ENCODE results near the gene GPC6. TPM values are rescaled to one million over a fixed set of nuclear protein-coding genes. Genes with fewer than 3 reads are reported as not detected.

GPC6 gene
- total RNA-seq, 2 donors from 2014 or later, result not detected

- no peak overlapping the region for H3K4me3 Mint-ChIP-seq
- no peaks in the 10 kb centered on the region for H3K4me1 Mint-ChIP-seq
- H3K9me3 Mint-ChIP-seq, result no peaks in the 10 kb centered on the region
- H3K36me3 Mint-ChIP-seq (ENCODE audit: low read depth), result no peaks in the 10 kb centered on the region
- H3K27ac Mint-ChIP-seq, result no peak overlapping the region
- ATAC-seq (replicated peaks), result no peak
- peaks cover 7% of the 10 kb centered on the region for H3K27me3 Mint-ChIP-seq
Measured at GRCh38 chr13:93549326-93550005, 322.9 kb downstream of the GPC6 start.

- no peak overlapping the region for H3K27ac Mint-ChIP-seq
- no peaks in the 10 kb centered on the region for H3K36me3 Mint-ChIP-seq (ENCODE audit: low read depth)
- no peak overlapping the region for H3K4me3 Mint-ChIP-seq
- no peak for ATAC-seq (replicated peaks)
- H3K9me3 Mint-ChIP-seq, result no peaks in the 10 kb centered on the region
- no peaks in the 10 kb centered on the region for H3K4me1 Mint-ChIP-seq
- peaks cover 7% of the 10 kb centered on the region for H3K27me3 Mint-ChIP-seq
Measured at GRCh38 chr13:93550236-93550635, 323.6 kb downstream of the GPC6 start.

DNA sequence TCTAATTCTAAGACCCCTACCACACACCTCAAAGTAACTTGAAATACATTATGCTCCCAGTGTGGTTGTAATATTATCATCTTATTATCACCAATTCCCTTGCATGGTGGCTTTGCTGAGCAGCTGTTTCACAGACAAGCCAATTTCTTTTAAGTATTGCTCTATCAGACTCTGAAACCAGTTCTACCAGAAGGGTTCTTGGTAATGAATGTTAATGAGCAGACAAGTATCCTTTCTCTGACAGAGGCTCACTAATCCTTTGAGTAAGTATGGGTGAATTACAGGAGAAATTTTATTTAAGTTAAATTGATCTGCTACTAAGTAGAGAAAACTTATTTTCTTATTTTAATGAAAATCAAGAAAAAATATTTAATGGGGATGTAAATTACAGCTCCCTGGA lies 326.0 kb downstream of the GPC6 start:
- H3K36me3 Mint-ChIP-seq (ENCODE audit: low read depth), result no peaks in the 10 kb centered on the region
- H3K9me3 Mint-ChIP-seq, result no peaks in the 10 kb centered on the region
- ATAC-seq (replicated peaks), result no peak

GRCh38 chr13:93554514-93554913 lies 327.9 kb downstream of the GPC6 start:
- Mint-ChIP-seq H3K4me1 (no peaks in the 10 kb centered on the region), H3K36me3 (ENCODE audit: low read depth) (no peaks in the 10 kb centered on the region), H3K4me3 (no peak overlapping the region), H3K27me3 (peaks cover 3% of the 10 kb centered on the region), H3K9me3 (no peaks in the 10 kb centered on the region), H3K27ac (no peak overlapping the region)
- ATAC-seq (replicated peaks), result no peak

More for the DNA sequence above, 326.0 kb downstream of the GPC6 start:
- H3K27ac Mint-ChIP-seq, result no peak overlapping the region
- H3K27me3 Mint-ChIP-seq, result peaks cover 7% of the 10 kb centered on the region
- H3K4me3 Mint-ChIP-seq, result no peak overlapping the region
- no peaks in the 10 kb centered on the region for H3K4me1 Mint-ChIP-seq

DNA sequence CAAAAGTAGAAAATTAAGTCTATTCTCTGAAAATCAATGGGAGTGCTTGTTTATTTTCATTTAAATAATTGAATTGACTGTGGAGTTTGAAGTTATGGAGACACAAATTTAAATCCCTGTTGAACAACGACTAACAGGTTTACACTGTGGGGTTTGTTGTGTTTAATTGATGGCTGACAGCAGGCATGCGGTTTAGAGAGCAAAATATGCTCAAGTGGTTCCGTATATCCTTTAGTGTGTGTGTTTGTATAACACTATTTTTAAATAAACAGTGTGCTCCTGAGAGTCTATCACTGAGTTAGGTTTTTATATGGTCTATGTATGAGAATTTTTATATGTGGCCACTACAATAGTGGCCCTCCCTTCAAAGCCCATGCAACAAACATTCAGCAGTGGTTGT lies 332.0 kb downstream of the GPC6 start:
- H3K9me3 Mint-ChIP-seq, result no peaks in the 10 kb centered on the region
- H3K27me3 Mint-ChIP-seq, result no peaks in the 10 kb centered on the region
- H3K4me1 Mint-ChIP-seq, result no peaks in the 10 kb centered on the region
- H3K27ac Mint-ChIP-seq, result no peak overlapping the region
- H3K4me3 Mint-ChIP-seq, result no peak overlapping the region
- no peak for ATAC-seq (replicated peaks)
- H3K36me3 Mint-ChIP-seq (ENCODE audit: low read depth), result no peaks in the 10 kb centered on the region

GRCh38 chr13:93559718-93560117 lies 333.1 kb downstream of the GPC6 start:
- H3K27ac Mint-ChIP-seq, result no peak overlapping the region
- no peaks in the 10 kb centered on the region for H3K36me3 Mint-ChIP-seq (ENCODE audit: low read depth)
- H3K9me3 Mint-ChIP-seq, result no peaks in the 10 kb centered on the region
- no peaks in the 10 kb centered on the region for H3K4me1 Mint-ChIP-seq
- H3K27me3 Mint-ChIP-seq, result no peaks in the 10 kb centered on the region
- ATAC-seq (replicated peaks), result no peak
- no peak overlapping the region for H3K4me3 Mint-ChIP-seq

DNA sequence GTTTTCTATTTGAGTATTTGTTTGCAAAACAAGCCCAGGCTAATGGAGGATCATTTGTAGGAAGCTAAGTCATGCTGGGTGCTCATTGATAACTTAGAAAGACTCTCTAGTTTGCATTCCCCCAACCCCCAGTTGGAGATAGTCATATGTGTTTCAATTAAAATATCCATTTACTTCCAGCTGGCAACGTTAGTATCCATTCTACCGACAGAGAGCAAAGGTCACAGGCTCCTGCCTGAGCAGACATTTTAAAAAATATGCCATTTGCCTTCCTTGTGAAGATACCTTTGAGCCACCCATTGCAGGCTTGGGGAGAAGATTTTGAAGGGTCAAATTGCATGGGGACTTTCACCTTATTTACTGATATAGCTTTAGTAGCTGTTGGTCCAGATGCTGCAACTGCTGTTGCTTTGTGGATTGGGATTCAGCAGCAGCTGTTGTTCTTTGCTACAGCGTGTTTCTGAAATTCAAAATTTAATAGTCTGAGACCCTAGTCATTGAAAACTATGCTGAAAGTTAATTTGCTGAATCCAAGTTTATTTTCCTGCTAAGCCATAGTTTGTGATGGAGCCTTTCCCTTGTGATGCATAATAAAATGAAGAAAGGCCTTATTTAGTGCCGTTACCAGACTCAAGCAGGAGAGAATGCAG lies 335.1 kb downstream of the GPC6 start:
- H3K27ac Mint-ChIP-seq, result no peak overlapping the region
- H3K4me3 Mint-ChIP-seq, result no peak overlapping the region
- H3K27me3 Mint-ChIP-seq, result no peaks in the 10 kb centered on the region
- no peaks in the 10 kb centered on the region for H3K9me3 Mint-ChIP-seq
- no peaks in the 10 kb centered on the region for H3K36me3 Mint-ChIP-seq (ENCODE audit: low read depth)
- no peak for ATAC-seq (replicated peaks)
- no peaks in the 10 kb centered on the region for H3K4me1 Mint-ChIP-seq

DNA sequence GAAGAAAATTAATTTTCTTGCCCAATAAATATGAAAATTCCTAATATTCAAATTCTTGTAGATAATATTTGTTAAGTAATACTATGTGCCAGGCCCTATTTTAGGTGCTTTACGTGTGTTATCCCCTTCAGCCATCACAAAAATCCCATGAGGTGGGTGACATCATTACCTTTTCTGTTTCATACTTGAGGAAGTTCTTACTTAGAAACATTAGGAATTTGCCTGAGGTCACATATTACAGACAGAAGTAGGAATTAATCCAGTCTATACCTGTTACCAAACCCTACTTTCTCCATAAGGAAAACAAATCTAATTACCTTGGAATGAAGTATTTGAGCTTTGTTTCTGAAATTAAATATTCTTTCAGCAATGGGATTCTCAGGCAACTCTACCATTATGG lies 336.1 kb downstream of the GPC6 start:
- H3K4me1 Mint-ChIP-seq, result no peaks in the 10 kb centered on the region
- H3K36me3 Mint-ChIP-seq (ENCODE audit: low read depth), result no peaks in the 10 kb centered on the region
- no peaks in the 10 kb centered on the region for H3K9me3 Mint-ChIP-seq
- H3K27ac Mint-ChIP-seq, result no peak overlapping the region
- H3K4me3 Mint-ChIP-seq, result no peak overlapping the region
- no peaks in the 10 kb centered on the region for H3K27me3 Mint-ChIP-seq
- no peak for ATAC-seq (replicated peaks)

DNA sequence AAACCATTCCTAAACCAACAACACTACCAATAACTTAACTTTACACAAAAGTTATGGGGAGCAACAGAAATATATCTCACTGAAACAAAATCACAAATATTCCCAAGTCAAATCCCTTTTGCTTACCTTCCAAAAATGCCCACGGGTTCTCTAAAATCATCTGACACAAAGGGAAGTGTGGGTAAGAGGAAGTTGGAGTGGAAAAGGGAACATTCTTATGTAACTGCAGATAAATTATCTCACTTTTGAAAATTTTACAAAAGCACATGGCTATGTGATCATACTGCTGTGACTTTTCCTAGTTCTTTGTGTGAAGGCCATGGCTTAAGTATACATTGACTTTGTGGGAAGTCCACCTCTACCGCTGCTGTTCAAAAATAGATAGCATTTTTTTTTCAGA lies 350.5 kb downstream of the GPC6 start:
- Mint-ChIP-seq H3K9me3 (no peaks in the 10 kb centered on the region), H3K27me3 (peaks cover 5% of the 10 kb centered on the region), H3K36me3 (ENCODE audit: low read depth) (no peaks in the 10 kb centered on the region), H3K4me3 (no peak overlapping the region), H3K27ac (no peak overlapping the region), H3K4me1 (no peaks in the 10 kb centered on the region)
- no peak for ATAC-seq (replicated peaks)

- ATAC-seq (replicated peaks), result no peak
- Mint-ChIP-seq H3K27ac (no peak overlapping the region), H3K36me3 (ENCODE audit: low read depth) (no peaks in the 10 kb centered on the region), H3K9me3 (no peaks in the 10 kb centered on the region), H3K4me3 (no peak overlapping the region), H3K27me3 (no peaks in the 10 kb centered on the region), H3K4me1 (no peaks in the 10 kb centered on the region)
Measured at GRCh38 chr13:93589788-93590187, 363.2 kb downstream of the GPC6 start.

- no peak for ATAC-seq (replicated peaks)
- Mint-ChIP-seq H3K27ac (no peak overlapping the region), H3K4me1 (no peaks in the 10 kb centered on the region), H3K36me3 (ENCODE audit: low read depth) (no peaks in the 10 kb centered on the region), H3K9me3 (no peaks in the 10 kb centered on the region), H3K27me3 (no peaks in the 10 kb centered on the region), H3K4me3 (no peak overlapping the region)
Measured at GRCh38 chr13:93603043-93603442, 376.4 kb downstream of the GPC6 start.

- ATAC-seq (replicated peaks), result no peak
- Mint-ChIP-seq H3K9me3 (no peaks in the 10 kb centered on the region), H3K27ac (no peak overlapping the region), H3K27me3 (no peaks in the 10 kb centered on the region), H3K4me1 (no peaks in the 10 kb centered on the region), H3K4me3 (no peak overlapping the region), H3K36me3 (ENCODE audit: low read depth) (no peaks in the 10 kb centered on the region)
Measured at GRCh38 chr13:93614776-93615175, 388.2 kb downstream of the GPC6 start.

DNA sequence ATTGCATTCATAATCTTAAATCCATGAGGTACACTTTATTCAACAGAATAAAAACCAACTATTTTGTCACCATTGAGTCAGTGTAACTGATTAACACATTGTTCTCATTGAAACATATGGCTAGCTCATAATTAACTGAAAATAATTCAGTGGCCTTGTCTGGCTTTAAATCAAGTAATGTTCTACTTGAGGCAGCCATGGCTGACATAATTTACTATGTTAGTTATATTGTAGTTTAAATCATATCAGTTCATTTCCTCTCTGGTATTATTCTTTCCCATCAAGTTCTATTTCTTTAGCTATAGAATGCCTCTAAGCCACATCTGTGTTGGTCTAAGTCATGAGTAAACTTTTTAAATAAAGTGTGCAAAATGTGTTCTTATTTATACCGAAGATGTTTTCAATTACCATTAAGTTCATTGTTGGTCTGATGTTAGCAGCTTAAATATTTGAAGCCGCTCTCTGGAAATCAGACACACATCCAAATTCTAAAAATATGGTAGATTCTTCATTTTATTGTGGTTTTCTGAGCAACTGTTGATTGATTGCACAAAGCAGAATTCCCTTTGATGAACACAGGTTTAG lies 393.7 kb downstream of the GPC6 start:
- peaks cover 6% of the 10 kb centered on the region for H3K27me3 Mint-ChIP-seq
- H3K27ac Mint-ChIP-seq, result no peak overlapping the region
- no peaks in the 10 kb centered on the region for H3K36me3 Mint-ChIP-seq (ENCODE audit: low read depth)
- no peak overlapping the region for H3K4me3 Mint-ChIP-seq
- H3K9me3 Mint-ChIP-seq, result no peaks in the 10 kb centered on the region
- H3K4me1 Mint-ChIP-seq, result no peaks in the 10 kb centered on the region
- ATAC-seq (replicated peaks), result no peak

DNA sequence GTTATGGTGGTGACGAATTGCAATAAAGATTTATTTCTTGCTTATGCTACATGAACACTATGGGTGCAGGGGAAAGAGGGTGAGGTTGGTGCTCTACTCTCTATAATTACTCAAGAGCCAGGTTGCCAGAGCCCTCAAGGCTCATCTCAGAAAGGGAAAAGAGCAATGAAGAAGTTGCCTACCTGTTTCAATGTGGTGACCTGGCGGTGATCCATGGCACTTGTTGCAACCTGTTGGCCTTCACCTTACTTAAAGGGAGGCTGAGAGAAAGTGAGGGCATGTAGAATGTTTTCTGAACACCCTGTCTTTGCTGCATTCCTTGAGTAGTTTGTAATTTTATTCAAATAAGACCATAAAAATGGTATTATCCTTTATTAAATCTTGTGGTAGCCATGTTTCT lies 394.4 kb downstream of the GPC6 start:
- Mint-ChIP-seq H3K9me3 (no peaks in the 10 kb centered on the region), H3K4me3 (no peak overlapping the region), H3K36me3 (ENCODE audit: low read depth) (no peaks in the 10 kb centered on the region), H3K27me3 (peaks cover 6% of the 10 kb centered on the region), H3K4me1 (no peaks in the 10 kb centered on the region), H3K27ac (no peak overlapping the region)
- ATAC-seq (replicated peaks), result no peak

GRCh38 chr13:93621966-93622365 lies 395.4 kb downstream of the GPC6 start:
- Mint-ChIP-seq H3K36me3 (ENCODE audit: low read depth) (no peaks in the 10 kb centered on the region), H3K27me3 (peaks cover 10% of the 10 kb centered on the region), H3K27ac (no peak overlapping the region), H3K4me3 (no peak overlapping the region), H3K9me3 (no peaks in the 10 kb centered on the region), H3K4me1 (no peaks in the 10 kb centered on the region)
- ATAC-seq (replicated peaks), result no peak

Data from activated T-helper 17 cell treated with anti-CD3 and anti-CD28 coated beads, Interleukin-2, amount 50 U/mL, for 72 hours (primary cell).